GM19193 (cell line): ENCODE data around the gene PAIP2.

Source experiments
- POLR2A ChIP-seq: IDR thresholded peaks from 4 replicates; pipeline ENCODE4 v1.6.1; 2011; ENCODE audit not compliant: insufficient read depth, insufficient read length; ENCODE audit errors: extremely low read depth

PAIP2 gene

DNA sequence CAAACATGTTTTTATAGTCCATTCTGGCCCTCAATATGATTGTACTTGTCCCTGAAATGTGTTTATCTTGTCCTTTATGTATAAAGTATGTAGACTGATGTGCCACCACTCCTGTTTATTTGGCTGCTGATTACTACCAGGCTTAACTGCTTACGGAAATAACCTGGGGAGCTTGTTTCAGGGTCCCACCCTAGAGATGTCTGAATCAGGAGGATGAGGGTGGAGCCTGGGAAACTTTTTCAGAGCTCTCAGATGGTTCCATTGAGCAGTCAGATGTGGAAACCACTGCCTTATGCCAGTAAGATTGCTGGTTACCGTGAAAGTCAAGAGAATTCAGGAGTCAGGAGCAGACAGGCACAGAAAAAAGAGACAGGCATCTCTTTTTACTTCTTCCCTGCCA lies 22.3 kb downstream of the PAIP2 start:
- no peak for TF ChIP-seq POLR2A

DNA sequence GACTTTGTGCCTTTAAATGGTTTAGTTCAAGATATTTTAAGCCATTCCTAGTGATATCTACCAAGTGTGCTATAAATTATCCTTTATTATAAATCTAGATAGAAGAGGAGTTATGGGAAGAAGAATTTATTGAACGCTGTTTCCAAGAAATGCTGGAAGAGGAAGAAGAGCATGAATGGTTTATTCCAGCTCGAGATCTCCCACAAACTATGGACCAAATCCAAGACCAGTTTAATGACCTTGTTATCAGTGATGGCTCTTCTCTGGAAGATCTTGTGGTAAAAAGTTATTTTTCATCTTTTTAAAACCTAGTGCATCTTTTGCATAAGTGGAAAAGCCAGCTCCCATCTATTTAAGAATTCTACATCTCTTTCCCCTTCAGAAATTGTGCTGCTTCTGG lies 22.8 kb downstream of the PAIP2 start:
- TF ChIP-seq POLR2A: no peak

DNA sequence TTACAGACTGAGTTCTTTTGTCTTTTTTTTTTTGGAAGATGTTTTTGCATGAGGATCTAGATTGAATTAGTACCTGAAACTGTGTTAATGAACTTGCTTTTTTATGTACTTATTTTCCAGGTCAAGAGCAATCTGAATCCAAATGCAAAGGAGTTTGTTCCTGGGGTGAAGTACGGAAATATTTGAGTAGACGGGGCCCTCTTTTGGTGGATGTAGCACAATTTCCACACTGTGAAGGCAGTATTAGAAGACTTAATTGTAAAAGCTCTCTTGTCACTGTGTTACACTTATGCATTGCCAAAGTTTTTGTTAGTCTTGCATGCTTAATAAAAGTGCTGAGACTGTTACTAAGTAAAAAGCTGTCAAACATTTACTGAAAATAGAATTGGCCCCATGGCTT lies 27.0 kb downstream of the PAIP2 start:
- no peak for TF ChIP-seq POLR2A

DNA sequence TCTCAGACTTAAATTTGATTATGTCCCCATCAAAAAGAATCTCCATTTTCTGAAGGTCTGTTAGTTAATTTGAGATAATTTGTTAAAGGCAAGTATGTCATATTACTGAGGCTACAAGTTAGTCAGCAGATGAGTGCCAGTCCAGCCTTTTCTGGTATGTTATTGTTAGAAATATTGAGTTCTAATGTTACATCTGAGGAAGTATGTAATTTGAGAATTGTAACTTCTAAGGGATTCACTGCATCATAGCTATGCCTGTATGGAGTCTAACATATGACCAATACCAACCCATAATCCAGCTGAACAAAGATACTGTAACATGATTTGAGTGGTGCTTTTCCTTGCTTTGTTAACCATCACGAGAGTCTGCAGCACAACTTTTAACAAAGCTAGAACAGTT lies 27.5 kb downstream of the PAIP2 start:
- no peak for TF ChIP-seq POLR2A

DNA sequence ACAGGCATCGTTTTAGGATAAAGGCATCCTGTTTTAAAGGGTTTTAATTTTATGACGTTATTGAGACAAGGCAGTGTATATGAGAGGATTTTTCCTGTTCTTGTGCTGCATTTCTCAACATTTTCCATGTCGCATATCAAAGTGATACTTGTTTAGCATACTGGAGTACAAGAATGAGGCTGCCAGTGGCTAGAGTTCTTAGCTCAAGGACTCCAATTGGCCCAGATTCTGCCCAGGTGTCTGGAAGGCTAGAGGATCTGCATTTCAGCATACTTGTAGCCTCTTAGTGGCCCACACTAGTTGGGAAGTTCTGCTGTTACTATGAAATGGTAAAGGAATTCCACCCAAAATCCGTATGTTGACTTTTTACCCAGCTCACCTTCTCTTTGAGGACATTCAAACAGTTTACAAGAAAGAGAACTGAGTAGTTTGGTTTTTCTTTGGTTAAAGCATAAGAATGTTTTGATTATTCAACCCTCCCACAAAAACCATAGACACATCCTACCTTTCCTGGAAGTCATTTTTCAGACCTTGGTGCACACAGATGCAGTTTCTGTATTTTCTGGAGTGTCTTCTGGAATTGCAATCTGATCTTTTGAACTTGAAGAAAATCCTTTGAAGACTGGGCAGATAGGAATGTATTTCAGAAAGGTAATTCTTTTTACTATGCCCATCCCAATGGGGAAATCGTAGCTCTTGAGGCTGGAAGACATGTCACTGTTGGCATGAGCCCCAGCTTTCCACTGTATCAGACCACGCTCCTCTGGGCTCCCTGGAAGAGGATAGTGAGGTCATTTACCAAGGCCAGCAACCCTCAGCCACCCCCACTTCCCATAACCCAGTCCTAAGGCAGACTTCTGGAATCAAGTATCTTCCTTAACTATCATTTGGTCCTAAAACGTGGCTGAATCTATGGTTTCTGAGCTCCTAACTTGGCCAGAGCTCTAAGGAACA lies 30.1 kb downstream of the PAIP2 start:
- TF ChIP-seq POLR2A: no peak

DNA sequence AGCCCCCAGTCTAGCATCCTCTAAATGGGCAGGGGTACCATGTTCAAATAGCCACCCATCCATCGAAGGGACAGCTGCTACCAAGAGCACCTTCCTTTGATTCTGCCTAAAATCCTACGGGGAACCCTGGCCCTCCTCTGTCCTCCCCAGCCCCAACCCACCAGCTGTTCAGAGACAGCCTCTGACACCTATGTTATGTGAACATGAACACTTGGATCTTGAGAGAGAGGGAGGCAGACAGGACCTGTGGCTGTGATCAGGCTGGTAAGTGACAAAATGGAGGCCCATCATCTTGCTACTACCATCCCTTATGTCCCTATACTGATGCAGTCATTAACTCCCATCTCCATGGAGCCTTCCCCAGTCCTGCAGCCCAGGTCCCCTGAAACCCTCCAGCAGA lies 33.3 kb downstream of the PAIP2 start:
- no peak for TF ChIP-seq POLR2A

DNA sequence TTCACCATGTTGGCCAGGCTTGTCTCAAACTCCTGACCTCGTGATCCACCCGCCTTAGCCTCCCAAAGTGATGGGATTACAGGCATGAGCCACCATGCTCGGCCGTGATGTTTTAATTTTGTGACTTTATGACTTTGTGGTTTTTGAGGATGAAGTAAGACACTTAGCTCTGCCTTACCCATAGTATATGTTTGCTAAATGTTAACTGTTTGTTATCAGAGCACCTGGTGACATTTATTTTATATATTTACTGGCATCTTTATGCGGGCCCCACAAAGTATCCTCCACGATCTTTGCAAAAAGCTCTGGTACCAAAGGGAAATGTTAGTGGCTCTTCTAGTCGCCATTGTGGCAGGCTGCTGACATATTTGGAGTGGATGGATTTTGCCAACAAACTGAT lies 34.7 kb downstream of the PAIP2 start:
- no peak for TF ChIP-seq POLR2A

DNA sequence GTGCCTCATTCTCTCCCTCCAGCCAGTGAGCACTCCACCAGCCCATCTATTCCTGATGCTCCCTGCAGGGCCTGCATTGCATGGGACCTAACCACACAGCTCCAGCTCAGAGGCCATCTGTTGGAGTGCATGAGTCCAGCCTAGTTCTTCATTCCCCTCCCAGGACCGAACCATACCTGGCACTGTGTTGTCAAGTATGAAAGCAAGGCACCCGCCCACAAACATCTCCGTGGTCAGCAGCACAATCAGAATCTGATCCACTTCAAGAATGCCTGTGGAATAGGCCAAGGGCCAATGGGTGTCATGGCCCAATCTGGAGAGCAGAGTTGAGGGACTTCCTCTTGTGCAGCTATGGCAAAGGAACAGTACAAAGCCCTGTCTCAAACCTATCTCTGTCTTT lies 35.6 kb downstream of the PAIP2 start:
- TF ChIP-seq POLR2A: no peak

DNA sequence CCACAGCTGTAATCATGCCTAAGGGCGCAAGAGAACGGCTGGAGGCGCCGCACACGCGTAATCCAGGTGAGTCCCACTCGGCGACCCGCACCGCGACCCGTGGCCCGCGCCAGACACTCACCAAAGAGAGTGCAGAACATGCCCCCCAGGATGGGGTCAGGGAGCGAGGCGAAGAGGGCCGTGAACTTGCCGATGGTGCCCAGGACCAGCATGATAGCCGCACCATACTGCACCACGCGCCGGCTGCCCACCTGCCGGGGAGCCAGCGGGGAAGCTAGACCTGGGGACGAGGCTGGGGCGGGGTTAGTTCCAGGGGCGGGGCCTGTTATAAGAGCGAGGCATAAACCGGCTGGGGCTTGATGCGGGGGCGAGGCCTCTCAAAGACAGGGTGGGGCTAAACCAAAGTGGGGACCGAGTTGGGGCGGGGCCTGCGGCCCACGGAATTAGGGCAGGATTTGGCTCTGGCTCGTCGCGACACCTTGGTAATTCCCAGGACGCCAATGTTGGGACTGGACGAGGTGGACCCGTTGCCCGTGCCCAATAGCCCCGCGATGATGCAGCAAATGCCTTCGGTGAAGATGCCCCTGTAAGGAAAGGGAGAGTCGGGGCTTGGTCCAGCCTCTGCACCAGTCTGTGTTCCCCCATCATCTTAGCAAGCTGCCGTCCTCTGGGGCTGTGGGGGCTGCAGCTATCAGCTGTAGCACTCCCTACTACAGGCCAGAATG lies 36.6 kb downstream of the PAIP2 start:
- no peak for TF ChIP-seq POLR2A

DNA sequence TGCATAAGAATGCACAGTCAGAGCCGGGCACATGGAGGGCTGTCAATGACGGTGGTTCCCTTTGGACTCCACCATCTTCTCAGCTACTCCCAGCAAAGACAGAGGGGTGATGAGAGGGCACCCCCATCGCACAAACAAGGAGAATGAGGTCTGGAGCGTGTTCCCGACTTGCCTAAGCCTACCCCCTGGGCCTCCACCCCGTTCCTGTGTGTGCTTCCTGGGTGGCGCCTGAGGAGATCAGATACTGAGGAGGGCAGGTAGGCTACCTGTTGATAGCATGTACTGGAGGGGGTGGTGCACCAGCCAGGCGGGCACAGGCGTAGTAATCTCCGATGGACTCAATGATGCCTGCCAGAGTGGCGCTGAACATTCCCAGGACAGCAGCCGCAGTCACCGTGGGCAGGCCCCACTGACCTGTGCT lies 37.3 kb downstream of the PAIP2 start:
- TF ChIP-seq POLR2A: no peak

DNA sequence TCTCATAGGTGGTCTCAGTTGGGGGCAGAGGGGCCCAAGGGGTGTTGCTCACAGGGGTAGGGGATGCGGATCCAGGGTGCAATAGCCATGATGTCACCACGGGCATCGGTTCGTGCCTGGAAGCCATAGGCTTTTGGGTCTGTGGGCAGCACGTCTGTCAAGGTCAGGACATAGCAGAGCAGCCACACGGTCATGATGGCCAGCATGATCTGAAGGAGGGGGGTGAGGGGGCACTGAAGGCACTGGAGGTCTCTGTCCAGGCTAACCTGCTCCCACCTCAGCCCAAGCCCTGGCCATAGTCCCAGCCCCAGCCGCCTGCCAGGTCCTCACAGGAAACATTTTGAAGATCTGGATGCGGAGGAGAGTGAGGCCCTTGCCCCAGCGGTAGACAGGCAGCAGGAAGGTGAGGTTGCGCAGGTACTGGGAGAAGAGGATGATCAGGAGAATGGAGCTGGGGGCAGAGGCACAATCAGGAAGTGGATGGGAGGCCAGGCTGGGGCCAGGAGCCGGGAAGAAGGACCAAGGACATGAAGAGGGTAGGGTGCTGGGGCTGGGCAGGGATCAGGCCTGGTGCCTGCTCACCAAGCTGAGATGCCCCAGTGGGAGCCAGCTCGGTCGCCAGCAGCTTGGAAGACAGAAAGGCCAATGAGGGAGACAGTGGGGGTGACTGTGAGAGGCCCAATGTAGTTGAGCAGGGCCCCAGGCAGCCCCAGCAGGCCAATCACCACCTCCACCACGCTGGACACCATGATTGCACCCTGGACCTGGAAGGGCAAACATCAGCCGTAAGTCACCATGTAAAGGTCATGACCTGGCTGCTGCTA lies 38.2 kb downstream of the PAIP2 start:
- no peak for TF ChIP-seq POLR2A

DNA sequence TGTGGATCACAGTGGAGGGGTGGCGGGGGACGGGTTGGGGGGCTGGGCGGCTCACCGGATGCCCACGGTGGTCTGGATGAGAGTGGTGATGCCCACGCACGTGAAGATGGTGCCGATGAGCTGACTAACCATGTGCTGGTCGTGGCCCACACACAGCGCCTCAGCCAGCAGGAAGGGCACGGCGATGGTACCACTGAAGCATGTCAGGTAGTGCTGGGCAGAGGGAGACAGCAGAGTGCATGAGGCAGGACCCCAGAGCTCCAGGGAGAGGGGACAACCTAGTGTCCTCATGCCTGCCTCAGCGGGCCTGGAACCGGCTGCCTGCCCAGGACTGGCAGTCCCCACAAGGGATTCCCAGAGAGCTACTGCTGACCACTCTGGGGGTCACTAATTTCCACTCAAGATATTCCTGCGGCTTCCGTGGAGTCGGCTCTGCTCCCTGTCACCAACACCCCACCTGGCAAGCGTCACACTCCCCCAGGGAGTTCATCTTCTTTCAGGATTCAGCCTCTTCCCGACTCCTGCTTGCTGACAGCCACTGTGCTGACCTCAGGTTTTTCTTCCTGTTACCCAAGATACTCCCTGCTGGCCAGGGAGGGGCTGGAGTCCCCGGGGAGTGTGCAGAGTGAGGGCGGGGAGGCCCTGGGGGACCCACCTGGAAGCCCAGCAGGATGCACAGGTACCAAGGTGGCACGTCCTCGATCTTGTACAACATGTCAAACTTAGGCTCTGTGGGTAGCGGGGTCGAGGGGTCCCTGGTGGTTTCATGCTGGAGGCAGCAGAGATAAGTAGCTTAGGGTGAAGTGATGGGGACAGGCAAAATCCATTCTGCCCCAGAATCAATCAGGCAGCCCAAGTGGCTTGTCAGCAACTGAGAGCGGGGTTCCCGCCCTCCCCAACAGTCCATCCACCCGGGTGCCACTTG lies 40.4 kb downstream of the PAIP2 start:
- TF ChIP-seq POLR2A: no peak

DNA sequence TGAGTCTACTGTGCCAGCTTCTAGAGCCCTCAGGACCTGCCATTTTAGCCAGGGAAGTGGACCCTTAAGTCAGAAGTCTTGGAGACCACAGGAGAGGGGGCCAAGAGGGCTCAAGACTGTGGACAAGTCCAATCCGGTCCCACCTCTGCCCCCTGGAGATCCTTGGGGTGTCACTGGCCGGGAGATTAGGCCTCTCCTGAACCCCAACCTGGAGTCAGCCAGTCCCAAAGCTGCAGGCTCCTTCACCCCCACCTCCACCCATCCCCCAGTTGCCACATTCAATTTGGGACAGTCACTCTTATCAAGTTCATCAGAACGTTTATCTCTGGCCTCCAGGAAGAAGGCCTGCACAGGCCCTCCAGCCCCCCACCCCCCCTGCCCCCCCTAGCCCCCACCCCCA lies 41.2 kb downstream of the PAIP2 start:
- peak; percentile 6 for TF ChIP-seq POLR2A
